ENCODE results near the gene PRSS12. TPM values are rescaled to one million over a fixed set of nuclear protein-coding genes. Genes with fewer than 3 reads are reported as not detected.
"Not testable (repeated sequence)": the region's sequence is repeated elsewhere in the genome, so short reads cannot be mapped to it uniquely, and the experiment has no call there.

The PRSS12 gene
- total RNA-seq, 2 donors from 2014 or later, result 0.30 TPM; not detected in 1

DNA sequence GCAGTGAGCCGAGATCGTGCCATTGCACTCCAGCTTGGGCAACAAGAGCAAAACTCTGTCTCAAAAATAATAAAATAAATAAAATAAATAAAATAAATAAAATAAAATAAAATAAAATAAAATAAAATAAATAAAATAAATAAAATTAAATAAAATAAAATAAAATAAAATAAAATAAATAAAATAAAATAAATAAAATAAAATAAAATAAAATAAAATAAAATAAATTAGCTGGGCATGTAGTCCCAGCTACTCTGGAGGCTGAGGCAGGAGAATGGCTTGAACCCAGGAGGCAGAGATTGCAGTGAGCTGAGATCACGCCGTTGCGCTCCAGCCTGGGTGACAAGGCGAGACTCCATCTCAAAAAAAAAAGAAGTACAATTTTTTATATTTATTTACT lies 53.2 kb downstream of the PRSS12 start:
- ATAC-seq; H3K36me3 Mint-ChIP-seq; H3K27ac Mint-ChIP-seq; DNase-seq (ENCODE audit: low spot score in 2 of 2); H3K9me3 Mint-ChIP-seq: not testable (repeated sequence)

DNA sequence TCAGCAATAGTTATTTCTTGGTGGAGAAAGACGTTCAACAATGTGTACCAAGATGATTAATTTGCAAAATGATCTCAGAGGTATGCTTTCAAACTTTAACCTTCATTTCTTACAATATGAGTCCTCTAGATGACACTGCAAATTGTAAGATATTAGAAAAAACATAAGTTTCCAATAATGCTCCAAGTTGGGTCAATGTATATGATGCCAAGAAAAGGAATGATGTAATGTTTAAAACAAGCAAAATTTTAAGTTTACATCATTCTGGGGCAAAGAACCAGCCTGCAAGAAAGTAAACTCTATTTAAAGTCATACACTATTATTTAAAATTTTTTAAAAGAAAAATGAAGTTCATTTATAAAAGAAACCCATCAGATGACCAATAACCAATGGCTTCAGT lies 56.1 kb downstream of the PRSS12 start:
- H3K27ac Mint-ChIP-seq, result no peak overlapping the region
- DNase-seq (ENCODE audit: low spot score in 2 of 2) (no peak), ATAC-seq (no peak)
- H3K9me3 Mint-ChIP-seq, result no peaks in the 10 kb centered on the region
- no peaks in the 10 kb centered on the region for H3K36me3 Mint-ChIP-seq

DNA sequence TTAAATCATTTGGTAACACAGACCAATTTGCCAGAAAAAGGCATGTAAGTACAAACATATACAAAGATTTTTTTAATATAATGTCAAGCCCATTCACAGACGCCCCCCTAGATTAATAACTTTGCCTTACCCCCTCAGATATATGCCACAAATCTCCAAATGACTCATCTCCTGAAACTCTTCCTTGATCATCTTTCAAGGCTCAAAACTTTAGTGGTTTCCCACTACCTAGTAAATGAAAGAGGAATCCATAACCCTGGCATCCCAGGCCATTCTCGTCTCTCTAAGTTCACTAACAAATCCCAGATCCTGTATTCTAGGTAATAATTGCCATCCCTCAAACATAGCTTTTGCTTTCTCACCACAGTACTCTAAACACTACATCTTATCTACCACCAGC lies 61.9 kb downstream of the PRSS12 start:
- DNase-seq (ENCODE audit: low spot score in 2 of 2), result no peak
- Mint-ChIP-seq H3K27ac (no peak overlapping the region), H3K9me3 (no peaks in the 10 kb centered on the region), H3K36me3 (no peaks in the 10 kb centered on the region)
- no peak for ATAC-seq

DNA sequence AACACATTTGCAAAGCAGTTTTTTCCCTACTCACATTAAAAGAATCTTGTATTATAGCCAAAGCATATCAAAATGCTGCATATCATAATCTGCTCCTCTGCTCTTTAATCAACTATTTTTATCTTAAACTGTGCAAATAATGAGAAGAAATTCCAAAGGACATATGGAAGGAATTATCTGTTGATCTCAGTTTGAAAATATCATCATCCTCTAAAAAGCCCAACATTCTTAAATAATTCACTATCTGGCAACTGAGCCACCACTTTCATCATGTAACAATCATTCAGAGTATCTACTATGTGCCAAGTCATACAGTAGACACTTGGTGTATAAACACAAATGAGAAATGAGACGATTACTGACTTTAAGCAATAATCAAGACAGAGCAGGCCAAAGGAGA lies 63.0 kb downstream of the PRSS12 start:
- DNase-seq (ENCODE audit: low spot score in 2 of 2) (no peak), ATAC-seq (no peak)
- H3K36me3 Mint-ChIP-seq, result no peaks in the 10 kb centered on the region
- no peaks in the 10 kb centered on the region for H3K9me3 Mint-ChIP-seq
- no peak overlapping the region for H3K27ac Mint-ChIP-seq

DNA sequence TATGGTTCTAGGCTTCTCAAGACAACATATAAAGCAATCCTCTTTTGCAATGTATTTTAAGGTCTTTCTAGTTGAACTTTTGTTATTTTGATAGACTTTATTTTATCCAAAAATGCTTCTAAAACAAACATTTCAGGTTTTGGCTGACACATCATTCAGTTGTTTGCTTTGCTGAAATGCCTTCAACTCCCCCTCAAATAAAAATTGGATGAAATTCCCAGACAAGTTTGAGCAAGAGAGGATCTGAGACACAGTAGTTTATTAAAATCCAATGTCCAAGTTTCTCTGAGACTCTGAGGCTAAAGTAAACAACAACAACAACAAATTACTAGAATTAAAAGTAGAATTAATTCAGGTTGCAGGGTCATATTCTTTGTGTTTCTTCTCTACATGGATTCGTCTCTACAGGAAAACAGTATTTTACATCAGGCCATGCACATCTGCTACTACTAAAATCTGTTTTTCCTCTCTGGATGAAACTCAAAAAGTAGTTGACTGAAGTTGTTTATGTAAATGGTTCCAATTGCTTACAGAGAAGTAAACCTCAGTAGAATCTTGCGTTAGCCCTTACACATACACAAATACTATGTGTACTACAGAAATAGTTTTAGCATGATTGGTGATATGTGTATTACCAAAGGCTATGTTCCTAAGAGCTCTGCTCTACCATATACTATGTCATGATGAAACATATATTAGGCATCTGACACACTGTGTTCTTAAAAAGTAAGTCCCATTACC lies 64.9 kb downstream of the PRSS12 start:
- no peaks in the 10 kb centered on the region for H3K36me3 Mint-ChIP-seq
- H3K27ac Mint-ChIP-seq, result no peak overlapping the region
- DNase-seq (ENCODE audit: low spot score in 2 of 2), result no peak
- no peak for ATAC-seq
- H3K9me3 Mint-ChIP-seq, result no peaks in the 10 kb centered on the region

DNA sequence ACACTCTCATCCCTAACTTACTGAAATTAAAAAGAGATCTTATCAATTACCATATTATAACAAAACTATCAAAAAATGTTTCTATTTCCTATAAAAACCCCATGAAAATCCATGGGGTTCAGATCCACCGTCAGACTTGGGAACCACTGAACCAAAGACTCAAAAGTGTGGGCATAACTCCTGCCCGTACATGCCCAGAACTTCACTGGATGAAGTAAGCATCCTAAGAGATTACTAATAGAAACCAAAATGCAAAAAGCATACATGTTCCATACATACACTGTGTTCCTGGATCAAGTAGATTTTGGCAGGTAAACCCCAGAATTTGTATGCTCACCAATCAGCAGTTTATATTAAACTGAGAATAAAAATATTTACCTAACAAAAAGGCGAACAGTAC lies 66.1 kb downstream of the PRSS12 start:
- no peak for DNase-seq (ENCODE audit: low spot score in 2 of 2)
- H3K9me3 Mint-ChIP-seq, result no peaks in the 10 kb centered on the region
- no peak for ATAC-seq
- H3K27ac Mint-ChIP-seq, result no peak overlapping the region
- peaks cover 3% of the 10 kb centered on the region in 2 donors for H3K36me3 Mint-ChIP-seq

DNA sequence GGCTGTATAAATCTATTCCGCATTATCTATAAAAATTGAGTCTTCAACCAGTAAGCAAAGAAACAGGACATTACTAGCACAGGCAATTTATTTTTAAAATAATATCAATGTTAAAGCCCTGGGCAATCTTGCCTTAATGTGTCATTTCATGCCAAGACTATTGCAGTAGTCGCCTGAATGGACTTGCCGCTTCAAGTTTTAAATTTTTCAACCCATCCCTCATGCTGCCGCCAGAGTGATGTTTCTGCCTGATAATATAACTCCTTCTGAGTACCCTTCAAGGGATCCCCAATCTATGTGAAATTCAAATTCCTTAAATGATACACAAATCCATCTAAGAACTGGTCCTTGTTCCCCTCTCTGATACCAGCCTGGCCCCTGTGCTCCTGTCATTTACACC lies 66.9 kb downstream of the PRSS12 start:
- DNase-seq (ENCODE audit: low spot score in 2 of 2) (no peak), ATAC-seq (no peak)
- Mint-ChIP-seq H3K27ac (no peak overlapping the region), H3K36me3 (peaks cover 5 to 11% of the 10 kb centered on the region in 2 donors), H3K9me3 (no peaks in the 10 kb centered on the region)

DNA sequence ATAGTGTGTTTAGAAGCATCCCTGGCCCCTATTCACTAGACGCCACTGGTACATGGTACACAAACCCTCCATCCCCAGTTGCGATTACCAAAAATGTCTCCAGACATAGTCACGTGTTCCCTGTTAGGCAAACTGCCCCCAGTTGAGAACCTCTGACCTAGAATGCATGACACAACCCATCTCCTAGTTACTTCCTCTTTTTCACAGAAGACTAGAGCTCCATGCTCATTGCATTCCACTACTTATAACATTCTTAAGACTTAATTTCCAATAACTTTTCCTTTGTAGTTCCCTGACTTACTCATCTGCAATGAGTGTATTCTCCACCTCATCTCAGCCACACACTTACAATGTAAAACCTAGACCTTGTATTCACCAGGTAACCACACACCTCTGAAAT lies 68.6 kb downstream of the PRSS12 start:
- Mint-ChIP-seq H3K27ac (no peak overlapping the region), H3K9me3 (no peaks in the 10 kb centered on the region), H3K36me3 (peaks cover 20 to 25% of the 10 kb centered on the region in 2 donors)
- DNase-seq (ENCODE audit: low spot score in 2 of 2) (no peak), ATAC-seq (peak; percentile 16 to 19)

DNA sequence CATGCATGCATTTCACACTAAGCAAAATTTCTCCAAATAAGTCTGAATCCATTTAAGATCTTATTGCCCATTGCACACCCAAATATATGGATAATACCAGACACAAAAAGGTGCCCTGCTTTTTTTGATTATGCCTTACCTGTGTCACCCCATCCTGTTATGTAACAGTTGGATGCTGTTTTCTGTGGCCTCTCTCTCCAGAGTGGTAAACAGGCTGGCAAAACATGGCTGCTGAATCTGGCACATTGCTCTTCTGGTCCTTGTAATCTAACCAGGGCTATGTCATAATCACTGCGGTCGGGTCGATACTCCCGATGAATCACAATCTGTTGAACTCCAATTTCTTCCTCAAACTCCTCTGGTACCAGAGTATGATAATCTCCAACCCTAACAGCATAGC lies 70.1 kb downstream of the PRSS12 start:
- H3K27ac Mint-ChIP-seq, result no peak overlapping the region
- peaks cover 34 to 36% of the 10 kb centered on the region in 2 donors for H3K36me3 Mint-ChIP-seq
- H3K9me3 Mint-ChIP-seq, result no peaks in the 10 kb centered on the region
- no peak for ATAC-seq
- DNase-seq (ENCODE audit: low spot score in 2 of 2), result no peak

DNA sequence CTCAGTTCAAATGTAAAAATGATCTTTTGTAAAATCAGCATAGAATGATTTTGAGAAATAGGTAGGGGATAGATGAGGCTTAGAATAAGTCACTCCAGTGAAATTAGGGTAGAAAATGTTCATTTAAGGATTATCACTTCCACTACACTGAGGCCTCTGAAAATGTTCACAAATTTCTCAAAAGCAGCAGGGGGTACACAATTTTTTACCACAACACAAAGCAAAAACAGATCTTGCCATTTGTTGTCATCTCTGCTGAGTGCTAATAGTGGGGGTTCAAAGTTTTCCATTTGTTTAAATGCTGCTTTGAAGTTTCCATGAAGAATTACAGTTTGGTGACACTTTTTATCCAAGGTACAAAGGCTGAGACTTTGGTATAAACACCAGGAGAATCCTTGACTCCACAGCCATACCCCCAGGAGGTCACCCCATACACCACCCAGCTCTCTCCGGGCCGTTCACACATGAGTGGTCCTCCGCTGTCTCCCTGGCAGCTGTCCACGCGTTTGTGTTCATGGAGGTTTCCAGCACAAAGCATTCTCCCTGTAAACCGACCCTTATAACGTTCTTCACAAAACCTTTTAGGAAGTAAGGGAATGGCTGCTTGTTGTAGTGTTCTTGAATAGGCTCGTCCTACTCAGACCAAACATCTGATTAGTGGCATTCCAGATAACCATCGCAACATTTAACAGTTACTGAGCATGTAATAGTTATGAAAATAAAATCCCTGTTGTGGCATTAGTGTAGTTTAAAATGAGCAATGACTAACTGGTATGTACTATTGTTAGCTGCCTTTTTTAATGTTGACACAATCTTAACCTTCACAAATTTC lies 71.0 kb downstream of the PRSS12 start:
- H3K27ac Mint-ChIP-seq, result peak overlapping the region; percentile 64 to 75
- ATAC-seq, result no peak

DNA sequence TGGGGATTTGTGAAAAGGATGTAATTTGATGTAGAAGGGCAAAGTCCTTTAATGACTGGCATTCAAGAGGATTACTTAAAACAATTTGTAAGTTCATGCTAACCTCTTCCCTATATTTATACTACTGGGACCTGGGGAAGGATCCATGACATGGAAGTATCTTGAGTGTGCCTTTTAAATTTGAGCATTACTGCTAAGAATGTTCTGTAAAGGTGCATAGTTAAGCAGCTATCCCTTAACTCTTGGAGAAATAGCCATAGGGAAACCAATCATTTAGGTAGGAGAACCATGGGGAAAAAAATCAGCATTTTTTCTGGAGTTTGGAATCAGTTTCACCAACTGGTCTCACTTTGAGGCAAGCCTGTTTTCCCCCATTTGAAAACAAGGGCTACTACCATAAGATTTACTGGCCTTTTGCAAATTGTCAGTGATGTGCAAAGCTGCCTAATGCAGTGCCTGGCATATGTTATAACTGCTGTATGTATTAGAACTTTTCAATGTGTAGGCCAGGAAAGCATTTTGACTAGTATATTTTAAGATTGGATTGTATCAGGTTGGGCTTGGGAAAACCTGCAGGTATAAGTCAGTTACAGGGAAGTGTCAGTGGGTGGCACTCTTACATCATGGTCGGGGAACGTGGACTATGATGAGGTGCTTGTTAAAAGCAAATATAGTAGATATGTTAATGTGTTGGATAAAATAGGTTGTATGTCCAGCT lies 72.1 kb downstream of the PRSS12 start:
- Mint-ChIP-seq H3K36me3 (peaks cover 34 to 36% of the 10 kb centered on the region in 2 donors), H3K27ac (peak overlapping the region; percentile 64 to 66), H3K9me3 (no peaks in the 10 kb centered on the region)
- ATAC-seq (no peak), DNase-seq (ENCODE audit: low spot score in 2 of 2) (no peak)

More for the DNA sequence above, 71.0 kb downstream of the PRSS12 start:
- Mint-ChIP-seq H3K9me3 (no peaks in the 10 kb centered on the region), H3K36me3 (peaks cover 34 to 36% of the 10 kb centered on the region in 2 donors)
- no peak for DNase-seq (ENCODE audit: low spot score in 2 of 2)

DNA sequence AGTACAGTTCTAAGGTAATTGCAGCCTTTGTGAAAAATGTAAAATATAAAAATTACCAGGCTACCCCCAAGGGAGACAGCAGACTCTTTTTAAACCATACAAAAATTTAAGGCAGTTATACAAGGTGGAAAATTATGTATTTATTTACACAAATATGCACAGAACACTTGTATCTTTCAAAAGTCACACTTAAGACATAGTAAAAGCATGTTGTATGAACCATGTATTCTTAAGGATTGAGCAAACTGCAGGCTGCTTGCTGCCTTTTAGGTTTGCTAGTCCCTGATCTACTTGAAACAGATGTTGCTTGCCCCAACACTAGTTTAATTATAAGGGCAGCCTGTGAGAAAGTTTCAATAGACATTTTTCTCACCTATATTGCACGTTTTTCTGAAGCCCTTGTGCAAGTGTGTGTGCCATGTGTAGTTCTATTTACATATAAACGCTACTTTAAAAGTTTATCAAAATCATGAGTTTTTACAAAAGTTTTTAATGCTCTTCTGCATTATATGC lies 72.8 kb downstream of the PRSS12 start:
- H3K36me3 Mint-ChIP-seq, result peaks cover 34 to 36% of the 10 kb centered on the region in 2 donors
- H3K9me3 Mint-ChIP-seq, result no peaks in the 10 kb centered on the region
- H3K27ac Mint-ChIP-seq, result peak overlapping the region; percentile 99 to 100
- DNase-seq (ENCODE audit: low spot score in 2 of 2), result no peak
- no peak for ATAC-seq

DNA sequence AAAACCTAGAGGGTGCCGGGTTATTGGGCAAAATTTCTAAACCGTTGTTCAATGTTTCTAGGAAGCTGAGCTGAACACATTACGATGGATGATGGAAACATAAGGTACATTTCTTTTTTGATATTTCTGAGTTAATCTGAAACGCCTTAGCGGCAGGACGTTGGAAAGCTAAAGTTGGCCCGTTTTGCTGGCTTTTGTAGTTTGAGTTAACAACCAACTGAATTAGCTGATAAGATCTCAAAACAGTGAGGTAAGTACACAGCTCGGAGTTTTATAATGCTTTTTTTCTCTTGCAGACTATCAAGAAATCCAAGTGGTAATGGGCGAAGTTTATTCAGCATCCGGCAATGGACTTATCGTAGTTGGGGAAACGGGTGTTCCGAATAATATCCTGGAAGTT lies 73.5 kb downstream of the PRSS12 start:
- ATAC-seq (no peak), DNase-seq (ENCODE audit: low spot score in 2 of 2) (no peak)
- Mint-ChIP-seq H3K27ac (peak overlapping the region; percentile 99 to 100), H3K36me3 (peaks cover 34 to 36% of the 10 kb centered on the region in 2 donors), H3K9me3 (no peaks in the 10 kb centered on the region)

DNA sequence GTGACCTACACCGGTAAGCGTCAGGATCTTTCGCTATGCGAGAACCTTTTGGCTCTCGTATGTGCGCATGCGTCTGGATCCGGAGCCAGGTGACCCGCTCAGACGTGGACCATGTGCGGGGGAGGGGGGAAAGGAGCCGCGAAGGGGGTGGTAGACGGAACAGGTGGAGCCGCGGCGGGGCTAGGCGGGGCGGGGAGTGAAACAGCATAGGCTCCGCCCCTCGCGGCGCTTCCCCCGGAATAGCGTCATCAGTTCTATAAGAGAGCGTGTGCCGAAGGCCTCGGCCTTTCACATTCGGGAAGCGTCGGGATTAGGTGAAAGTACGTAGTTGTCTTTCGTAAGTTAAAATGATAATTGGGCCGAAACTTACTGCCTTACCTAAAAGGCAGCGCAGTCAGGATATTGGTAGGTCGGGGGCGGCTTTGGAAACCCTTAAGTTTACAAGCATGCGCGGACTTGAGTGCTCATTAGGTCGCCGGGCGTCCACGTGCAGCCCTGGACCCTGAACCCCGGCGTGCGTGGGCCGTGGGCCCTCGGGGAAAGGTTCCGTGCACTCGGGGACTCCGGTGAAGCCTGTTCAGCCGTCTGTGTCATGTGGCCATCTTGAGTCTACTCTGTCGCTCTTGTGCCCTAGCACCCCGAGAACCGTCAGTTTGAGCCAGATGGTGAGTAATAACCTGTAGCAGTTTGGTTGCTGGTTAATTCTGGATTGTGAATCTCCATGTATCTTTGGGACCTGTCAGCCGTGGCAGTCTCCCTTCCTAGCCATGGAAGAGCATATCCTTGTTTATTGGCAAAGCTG lies 74.1 kb downstream of the PRSS12 start:
- ATAC-seq (peak; percentile 95 to 96), DNase-seq (ENCODE audit: low spot score in 2 of 2) (peak; percentile 95 to 96)
- Mint-ChIP-seq H3K36me3 (peaks cover 34 to 36% of the 10 kb centered on the region in 2 donors), H3K27ac (peak overlapping the region; percentile 99 to 100), H3K9me3 (no peaks in the 10 kb centered on the region)

DNA sequence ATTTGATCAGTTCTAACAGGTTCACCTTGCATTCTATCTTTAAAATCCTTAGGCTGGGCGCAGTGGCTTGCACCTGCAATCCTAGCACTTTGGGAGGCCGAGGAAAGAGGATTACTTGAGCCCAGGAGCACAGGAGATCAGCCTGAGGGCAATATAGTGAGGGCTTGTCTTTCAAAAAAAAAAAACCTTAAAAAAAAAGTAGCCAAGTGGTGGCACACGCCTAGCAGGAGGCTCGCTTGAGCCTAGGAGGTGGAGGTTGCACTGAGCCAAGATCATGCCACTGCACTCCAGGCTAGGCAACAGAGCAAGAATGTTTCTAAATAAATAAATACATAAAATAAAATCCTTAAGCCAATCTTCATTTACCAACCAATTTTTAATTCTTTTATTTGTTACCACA lies 75.6 kb downstream of the PRSS12 start:
- DNase-seq (ENCODE audit: low spot score in 2 of 2) (no peak), ATAC-seq (no peak)
- Mint-ChIP-seq H3K9me3 (no peaks in the 10 kb centered on the region), H3K36me3 (peaks cover 34 to 36% of the 10 kb centered on the region in 2 donors), H3K27ac (peak overlapping the region in 1 of 2 donors; percentile 99)

DNA sequence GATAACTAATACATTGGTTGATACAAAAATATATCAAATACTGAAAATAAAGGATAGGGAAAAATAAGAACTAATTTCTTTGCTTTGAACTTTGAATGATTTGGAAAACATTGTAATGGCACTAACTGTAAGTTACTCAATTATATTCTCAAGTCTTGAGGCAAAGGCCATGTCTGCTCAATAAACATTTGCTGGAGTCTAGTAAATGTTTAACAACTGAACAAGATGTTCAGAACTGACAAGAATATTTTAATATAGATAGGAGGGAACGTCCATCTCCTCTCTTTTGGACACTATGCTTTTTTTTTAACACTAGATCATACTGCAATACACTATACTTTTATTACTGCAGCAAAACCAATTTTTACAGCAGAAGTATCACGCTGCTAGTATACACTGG lies 76.2 kb downstream of the PRSS12 start:
- H3K27ac Mint-ChIP-seq, result no peak overlapping the region
- DNase-seq (ENCODE audit: low spot score in 2 of 2), result no peak
- H3K9me3 Mint-ChIP-seq, result no peaks in the 10 kb centered on the region
- no peak for ATAC-seq
- peaks cover 30 to 32% of the 10 kb centered on the region in 2 donors for H3K36me3 Mint-ChIP-seq
